GM18909 (cell line): ENCODE data around the gene MYH3.

Source experiments
- ATAC-seq: cut with Tn5 transposase; IDR thresholded peaks from one replicate; pipeline ENCODE4 v1.9.1; 2021; ENCODE audit warnings: mild to moderate bottlenecking; ENCODE audit not compliant: unreplicated experiment, poor library complexity

MYH3 gene

GRCh38 chr17:10616502-10617119 is 40.5 kb downstream of the MYH3 start:
- peak; percentile 54 for ATAC-seq

- no peak for ATAC-seq
Measured at GRCh38 chr17:10614536-10615155, 42.5 kb downstream of the MYH3 start.

- ATAC-seq = no peak
Measured at GRCh38 chr17:10613775-10614513, 43.2 kb downstream of the MYH3 start.

GRCh38 chr17:10612957-10613744 is 44.0 kb downstream of the MYH3 start:
- no peak for ATAC-seq

- no peak for ATAC-seq
Measured at GRCh38 chr17:10610884-10611283, 46.2 kb downstream of the MYH3 start.

GRCh38 chr17:10608244-10608643 is 48.9 kb downstream of the MYH3 start:
- no peak for ATAC-seq

GRCh38 chr17:10606110-10606509 is 51.0 kb downstream of the MYH3 start:
- ATAC-seq = no peak

- no peak for ATAC-seq
Measured at GRCh38 chr17:10605221-10605783, 51.8 kb downstream of the MYH3 start.

GRCh38 chr17:10604521-10604920 is 52.6 kb downstream of the MYH3 start:
- no peak for ATAC-seq

GRCh38 chr17:10603931-10604330 is 53.2 kb downstream of the MYH3 start:
- ATAC-seq = no peak

GRCh38 chr17:10600571-10600970 is 56.5 kb downstream of the MYH3 start:
- no peak for ATAC-seq

GRCh38 chr17:10598621-10599020 is 58.5 kb downstream of the MYH3 start:
- ATAC-seq = no peak

GRCh38 chr17:10589553-10590145 is 67.5 kb downstream of the MYH3 start:
- no peak for ATAC-seq

GRCh38 chr17:10585529-10585928 is 71.6 kb downstream of the MYH3 start:
- no peak for ATAC-seq

GRCh38 chr17:10583834-10584233 is 73.3 kb downstream of the MYH3 start:
- no peak for ATAC-seq

GRCh38 chr17:10579270-10579669 is 77.8 kb downstream of the MYH3 start:
- no peak for ATAC-seq
